Activated CD8-positive, alpha-beta memory T cell treated with anti-CD3 and anti-CD28 coated beads, Interleukin-2, amount 50 U/mL, for 4 hours (primary cell): ENCODE measurements around the gene MYO7A.

Experiments used
- DNase-seq: peaks from one replicate; pipeline ENCODE4 v3.0.0-alpha.2; 2020

MYO7A gene

GRCh38 chr11:77230878-77231605 lies 103.0 kb downstream of the MYO7A start:
- DNase-seq = no peak

GRCh38 chr11:77231800-77232199 lies 103.8 kb downstream of the MYO7A start:
- DNase-seq = no peak

- DNase-seq = no peak
These were observed 104.2 kb downstream of the MYO7A start for GRCh38 chr11:77232242-77232641.

GRCh38 chr11:77233011-77233410 lies 105.0 kb downstream of the MYO7A start:
- DNase-seq = no peak

- no peak for DNase-seq
These were observed 108.9 kb downstream of the MYO7A start for GRCh38 chr11:77236901-77237300.

GRCh38 chr11:77244277-77245027 lies 116.4 kb downstream of the MYO7A start:
- no peak for DNase-seq

GRCh38 chr11:77249427-77249826 lies 121.4 kb downstream of the MYO7A start:
- DNase-seq = no peak

GRCh38 chr11:77250881-77251640 lies 123.0 kb downstream of the MYO7A start:
- DNase-seq = no peak

- no peak for DNase-seq
These were observed 124.7 kb downstream of the MYO7A start for GRCh38 chr11:77252555-77253270.

- no peak for DNase-seq
These were observed 125.6 kb downstream of the MYO7A start for GRCh38 chr11:77253690-77254089.

- DNase-seq = no peak
These were observed 131.6 kb downstream of the MYO7A start for GRCh38 chr11:77259641-77260040.

- DNase-seq = no peak
These were observed 134.8 kb downstream of the MYO7A start for GRCh38 chr11:77262803-77263202.
